ENCODE results near the gene COL3A1. TPM values are rescaled to one million over a fixed set of nuclear protein-coding genes. Genes with fewer than 3 reads are reported as not detected.

Gene COL3A1
- total RNA-seq: not detected in 2 replicates

DNA sequence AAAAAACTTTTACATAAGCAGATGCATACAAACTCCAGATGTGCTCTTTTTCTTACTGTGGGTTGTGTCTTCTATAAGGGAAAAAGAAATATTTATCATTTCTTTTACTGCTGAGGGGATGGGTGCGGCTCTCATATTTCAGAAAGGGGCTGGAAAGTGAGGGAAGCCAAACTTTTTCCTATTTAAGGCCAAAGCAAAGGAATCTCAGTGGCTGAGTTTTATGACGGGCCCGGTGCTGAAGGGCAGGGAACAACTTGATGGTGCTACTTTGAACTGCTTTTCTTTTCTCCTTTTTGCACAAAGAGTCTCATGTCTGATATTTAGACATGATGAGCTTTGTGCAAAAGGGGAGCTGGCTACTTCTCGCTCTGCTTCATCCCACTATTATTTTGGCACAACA is at the start of gene COL3A1:
Gene COL3A1, plus strand, starts transcription at position 210 of the 400 bp plus-strand sequence. Its CDS starts 117 bp downstream, at position 327.
- intact Hi-C loops (cut with micrococcal nuclease): no loop called here

DNA sequence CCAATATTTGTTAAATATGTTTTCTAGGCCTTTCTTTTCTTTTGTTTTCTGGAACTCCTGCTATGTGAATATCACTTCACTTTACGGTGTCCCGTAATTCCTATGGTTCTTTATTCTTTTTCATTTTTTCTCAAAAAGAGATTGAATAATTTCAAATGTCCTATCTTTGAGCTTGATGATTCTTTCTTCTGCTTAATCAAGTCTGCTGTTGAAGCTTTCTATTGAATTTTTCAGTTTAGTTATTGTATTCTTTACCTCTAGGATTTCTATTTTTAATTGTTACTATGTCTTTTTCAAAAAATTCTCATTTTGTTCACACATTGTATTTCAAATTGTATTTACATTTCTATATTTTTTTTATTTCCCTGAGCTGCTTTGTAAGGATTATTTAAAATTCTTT is 45.5 kb upstream of the COL3A1 start:
- intact Hi-C loops (cut with micrococcal nuclease): no loop called here

DNA sequence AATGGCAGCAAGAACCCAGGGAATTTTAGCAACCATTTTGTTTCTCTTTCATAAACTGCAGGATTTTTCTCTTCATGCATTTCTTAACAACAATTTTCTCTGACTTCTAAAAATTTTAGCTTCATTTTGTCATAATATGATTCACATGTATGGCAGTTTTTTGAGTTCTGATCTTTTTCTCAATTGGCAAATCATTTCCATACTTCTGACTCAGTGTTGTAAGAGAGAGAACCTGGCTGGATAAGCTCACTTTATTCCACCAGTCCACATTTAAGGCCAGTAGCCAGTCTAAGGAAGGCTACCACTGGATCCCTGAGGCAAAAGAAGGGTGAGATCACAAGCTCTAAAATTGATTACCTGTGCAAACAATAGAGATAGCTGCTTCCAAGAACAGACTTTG is 42.8 kb upstream of the COL3A1 start:
- intact Hi-C loops (cut with micrococcal nuclease): no loop called here

DNA sequence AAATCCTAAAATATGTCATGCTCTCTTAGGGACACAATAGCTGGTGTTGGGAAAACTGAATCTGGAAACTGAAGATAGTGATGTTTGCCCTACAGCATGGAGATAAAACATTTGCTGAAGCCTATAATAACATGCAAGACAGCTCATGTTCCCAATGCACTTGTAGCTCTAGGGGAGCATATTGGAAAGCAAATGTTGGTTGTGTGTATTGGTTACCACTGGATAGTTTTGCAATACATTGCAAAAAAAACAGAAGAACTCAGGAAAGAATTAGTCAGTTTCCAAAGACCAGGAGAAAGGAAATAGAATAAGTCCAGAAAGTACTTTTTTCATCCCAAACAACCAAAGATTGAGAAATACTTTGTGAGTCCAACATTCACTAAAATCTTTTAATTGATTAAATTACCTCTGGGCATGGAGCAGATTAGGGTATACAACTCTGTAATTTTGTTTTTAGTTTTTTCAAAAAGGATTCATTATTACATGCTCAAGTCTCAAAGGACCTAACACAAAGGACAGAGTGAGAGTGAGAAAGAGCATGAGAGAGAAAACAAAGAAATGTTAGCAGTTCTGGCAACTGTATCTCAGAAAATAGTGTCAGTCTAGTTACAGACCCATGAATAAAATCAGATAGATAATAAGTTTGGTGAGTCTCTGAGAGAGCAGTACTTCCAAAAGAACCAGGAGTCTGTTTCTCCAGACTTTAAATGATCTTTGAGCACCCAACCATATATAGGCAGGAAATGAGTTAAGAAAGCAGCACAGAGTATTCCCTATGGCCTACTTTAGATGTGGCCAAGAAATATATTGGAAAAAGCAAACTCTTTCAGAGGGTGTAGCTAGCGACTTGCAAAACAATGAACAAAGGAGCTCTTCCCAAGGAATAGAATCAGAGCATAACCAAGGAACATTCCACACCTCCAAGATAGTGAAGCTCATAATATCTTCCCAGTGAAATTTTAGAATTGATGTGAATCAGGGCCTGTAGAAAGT is 36.6 kb upstream of the COL3A1 start:
- intact Hi-C loops (cut with micrococcal nuclease): no loop called here

DNA sequence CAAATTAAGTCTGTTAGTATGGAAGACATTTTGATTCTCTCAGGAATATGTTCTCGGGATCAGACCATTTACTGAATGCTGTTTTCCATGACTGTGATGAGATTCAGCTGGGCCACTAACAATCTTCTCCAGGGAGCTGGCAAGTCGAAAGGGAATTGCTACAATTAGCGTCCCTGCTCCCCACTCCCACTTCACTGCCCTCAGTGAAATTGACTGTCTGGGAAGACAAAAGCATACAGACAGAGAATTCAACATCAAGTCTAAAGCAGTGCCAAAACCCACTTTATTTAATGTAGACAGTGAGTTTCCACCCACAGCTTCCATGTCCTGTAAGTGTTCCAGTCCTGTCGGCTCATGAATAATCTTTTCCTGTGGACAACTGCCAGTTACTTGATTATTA is 34.0 kb upstream of the COL3A1 start:
- intact Hi-C loops (cut with micrococcal nuclease): no loop called here

DNA sequence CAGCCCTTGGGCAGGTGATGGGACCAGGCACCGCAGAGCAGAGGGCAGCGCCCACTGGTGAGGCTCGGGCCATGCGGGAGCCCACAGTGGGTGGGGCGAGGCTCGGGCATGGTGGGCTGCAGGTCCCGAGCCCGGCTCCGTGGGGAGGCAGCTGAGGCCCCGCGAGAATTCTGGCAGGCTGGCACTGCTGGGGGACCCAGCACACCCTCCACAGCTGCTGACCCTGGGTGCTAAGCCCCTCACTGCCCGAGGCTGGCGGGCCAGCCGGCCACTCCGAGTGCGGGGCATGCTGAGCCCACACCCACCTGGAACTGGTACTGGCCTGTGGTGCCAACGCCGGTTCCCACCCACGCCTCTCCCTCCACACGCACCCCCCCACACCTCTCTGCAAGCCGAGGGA is 29.7 kb upstream of the COL3A1 start:
- intact Hi-C loops (cut with micrococcal nuclease): no loop called here

DNA sequence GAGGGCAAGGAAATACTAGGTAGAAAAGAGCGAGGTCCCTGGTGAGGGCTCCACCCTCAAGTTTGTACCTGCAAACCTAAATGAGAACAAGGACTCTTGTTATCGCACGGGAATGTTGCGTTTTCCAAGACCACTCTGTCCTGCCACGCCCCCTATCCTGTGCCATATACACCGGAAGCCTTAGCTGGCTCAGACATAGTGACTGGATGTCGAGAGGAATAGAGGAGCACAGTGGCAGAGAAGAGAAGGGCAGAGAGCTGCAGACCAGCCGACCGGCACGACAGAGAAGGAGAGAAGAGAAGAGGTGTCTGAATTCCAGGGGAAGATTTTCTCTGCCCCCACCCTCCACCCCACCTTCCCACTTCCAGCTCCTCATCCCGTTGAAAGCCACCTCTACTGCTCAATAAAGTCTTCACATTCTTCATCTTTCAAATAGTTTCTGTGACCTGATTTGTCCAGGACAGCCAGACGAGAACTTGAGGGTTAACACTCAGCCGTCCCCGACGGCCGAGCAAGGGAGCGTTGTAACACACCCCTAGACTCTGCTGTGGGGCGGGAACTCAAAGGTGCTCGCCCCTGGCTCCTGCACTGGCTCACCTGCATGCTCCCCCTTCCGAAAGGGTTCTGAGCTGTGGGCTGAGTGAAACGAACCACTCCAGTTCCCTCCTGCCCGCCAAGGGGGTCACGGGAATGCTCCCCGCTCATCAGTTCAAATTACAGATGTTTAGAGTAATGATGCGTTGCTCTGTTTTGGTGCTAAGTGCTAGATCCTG is 24.9 kb upstream of the COL3A1 start:
- intact Hi-C loops (cut with micrococcal nuclease): no loop called here

DNA sequence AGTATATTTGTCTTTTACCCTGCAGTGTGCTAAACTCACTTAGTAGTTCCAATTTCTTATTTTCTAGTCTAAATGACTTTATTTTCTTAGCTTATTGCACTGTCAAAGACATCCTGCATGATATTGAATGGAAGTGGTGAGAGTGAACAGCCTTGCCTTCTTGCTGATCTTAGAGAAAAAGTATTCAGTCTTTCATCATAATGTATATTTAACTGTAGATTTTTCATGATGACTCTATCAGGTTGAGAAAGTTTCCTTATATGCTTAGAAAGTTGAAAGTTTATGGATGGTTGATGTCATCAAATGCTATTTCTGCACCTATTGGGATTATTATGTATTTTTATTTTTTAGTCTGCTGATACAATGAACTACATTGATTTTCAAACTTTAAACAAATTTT is 21.3 kb upstream of the COL3A1 start:
- intact Hi-C loops (cut with micrococcal nuclease): no loop called here

DNA sequence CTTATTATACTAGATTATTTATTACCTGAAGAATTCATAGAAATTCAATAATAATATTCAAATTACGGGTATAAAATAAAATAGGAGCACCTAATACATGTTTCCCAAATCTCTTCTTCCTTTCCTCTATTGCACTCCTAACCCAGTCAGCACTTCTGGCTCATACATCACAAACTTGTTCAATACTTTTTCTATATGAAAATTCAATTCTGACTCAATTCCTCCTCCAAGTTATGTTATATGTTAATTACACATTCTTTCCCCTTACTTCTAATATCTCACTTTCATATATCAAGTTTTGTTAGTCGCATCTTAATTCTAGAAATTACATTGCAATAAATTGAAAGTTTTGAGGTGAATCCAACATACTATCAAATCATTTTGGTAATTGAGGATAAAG is 17.9 kb upstream of the COL3A1 start:
- intact Hi-C loops (cut with micrococcal nuclease): no loop called here

DNA sequence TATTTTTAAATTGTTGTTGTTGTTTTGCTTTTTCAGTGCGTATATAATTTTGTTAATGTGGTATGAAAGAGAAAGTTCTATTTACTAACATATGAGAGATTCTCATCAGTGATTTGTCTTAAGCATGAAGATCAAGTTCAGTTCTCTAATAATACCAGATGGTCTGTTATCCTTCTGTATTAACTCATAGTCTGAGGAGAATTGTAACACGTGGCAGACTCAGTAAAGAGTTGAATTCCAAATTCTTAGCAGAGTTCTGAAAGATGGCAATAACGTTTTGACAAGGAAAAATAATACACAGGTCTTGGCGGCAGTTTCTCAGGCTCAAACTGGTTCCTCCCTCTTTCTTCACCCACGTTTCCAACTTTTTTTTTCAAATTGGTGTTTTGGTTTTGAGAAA is 17.2 kb upstream of the COL3A1 start:
- intact Hi-C loops (cut with micrococcal nuclease): no loop called here

DNA sequence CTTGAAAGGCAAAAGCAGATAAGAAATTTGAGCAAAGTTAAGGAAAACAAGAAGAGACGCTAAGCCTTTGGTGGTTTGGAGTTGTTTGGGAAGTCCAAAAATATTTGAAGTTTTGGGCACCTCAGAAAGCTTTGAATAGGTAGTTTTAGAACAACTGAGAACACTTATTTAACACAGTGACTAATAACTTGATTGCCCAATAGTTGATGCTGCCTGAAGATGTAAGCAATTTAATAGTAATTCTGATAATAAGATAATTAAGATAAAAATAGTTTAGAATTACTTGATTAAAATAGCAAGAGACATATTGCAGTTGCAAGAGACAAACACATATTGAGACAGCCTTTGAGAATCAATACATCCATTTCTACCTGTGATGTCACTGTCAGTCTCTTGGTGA is 16.5 kb upstream of the COL3A1 start:
- intact Hi-C loops (cut with micrococcal nuclease): no loop called here

DNA sequence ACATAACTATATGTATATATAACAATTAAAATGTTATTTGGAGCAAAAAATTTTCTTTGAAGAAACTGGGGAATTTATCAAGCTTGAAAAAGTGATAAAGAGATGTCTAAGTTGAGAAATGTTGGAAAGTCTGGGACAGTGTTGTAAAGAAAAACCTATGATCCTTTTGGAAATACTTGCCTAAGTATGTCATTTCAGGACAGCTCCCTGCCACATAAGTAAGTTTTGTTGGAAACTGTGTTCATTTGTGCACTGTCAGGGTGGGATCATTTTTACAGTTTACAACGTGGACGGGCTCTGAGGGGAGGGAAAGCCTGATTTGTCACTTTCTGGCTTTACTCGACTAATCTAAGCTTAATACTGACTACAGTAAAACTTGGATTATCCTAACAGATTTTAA is 10.4 kb upstream of the COL3A1 start:
- intact Hi-C loops (cut with micrococcal nuclease): no loop called here

DNA sequence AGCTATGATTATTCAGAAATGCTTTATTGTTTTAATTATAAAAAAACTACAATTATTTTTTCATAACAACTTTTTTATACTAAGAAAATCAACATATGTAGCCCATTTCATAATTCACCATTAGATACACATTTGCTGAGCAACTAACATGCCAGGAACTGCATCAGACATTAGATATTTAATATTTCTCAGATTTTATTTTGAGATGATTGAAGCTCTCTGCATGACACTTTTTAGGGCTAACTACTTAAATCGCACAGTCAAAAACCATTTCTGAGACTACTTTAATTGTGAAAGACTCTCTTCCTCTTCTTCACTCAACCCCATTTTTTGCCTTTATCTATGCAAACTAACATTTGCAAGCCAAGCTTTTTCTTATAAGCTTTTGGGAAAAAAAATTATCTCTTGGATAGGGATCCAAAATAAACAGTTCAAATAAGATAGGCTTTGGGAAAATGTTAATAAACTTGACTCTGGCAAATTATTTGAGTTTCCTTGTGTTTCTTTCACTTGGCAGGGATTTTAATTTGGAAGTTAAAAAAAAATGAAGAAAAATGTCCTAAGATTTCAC is 9.1 kb upstream of the COL3A1 start:
- intact Hi-C loops (cut with micrococcal nuclease): no loop called here

DNA sequence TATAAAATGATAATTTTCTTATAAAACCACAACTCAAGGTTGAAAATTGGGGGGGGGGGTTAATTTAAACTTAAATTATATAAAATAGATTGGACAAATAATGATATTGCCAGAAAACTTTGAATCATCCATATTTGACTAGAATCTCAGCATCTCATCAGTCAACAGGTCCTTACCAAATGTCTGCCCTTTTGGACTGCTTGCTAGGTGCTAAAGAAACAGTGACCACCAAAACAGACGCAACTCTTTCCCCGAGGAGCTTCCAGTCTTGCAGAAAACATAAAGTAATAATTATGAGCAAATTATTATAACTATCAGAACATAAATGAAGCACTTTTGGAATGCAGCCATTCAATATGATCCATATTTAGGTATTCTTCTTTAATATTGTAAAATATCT is 8.6 kb upstream of the COL3A1 start:
- intact Hi-C loops (cut with micrococcal nuclease): no loop called here

DNA sequence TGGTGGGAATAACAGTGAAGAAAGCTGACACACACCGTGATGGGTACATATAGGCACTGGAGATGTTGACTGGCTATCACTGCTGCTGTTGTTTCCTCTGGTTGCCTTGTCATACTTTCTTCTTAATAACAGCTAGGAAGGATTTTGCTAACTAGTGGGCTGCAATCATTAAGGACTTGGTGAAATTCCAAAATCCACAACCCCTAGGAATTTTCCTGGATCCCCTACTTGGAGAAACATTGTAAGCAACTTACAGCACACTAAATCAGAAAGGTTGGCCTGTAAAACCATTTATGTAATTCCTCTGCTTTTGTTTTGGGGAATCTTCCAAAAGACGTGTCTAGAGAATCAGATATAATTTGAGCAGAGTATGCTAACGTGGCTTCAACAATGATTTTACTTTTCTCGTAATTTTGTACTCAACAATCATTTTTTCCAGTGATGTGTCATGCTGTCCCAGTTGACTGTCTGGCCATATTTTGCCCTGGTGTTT is 8.0 kb upstream of the COL3A1 start:
- intact Hi-C loops (cut with micrococcal nuclease): no loop called here

DNA sequence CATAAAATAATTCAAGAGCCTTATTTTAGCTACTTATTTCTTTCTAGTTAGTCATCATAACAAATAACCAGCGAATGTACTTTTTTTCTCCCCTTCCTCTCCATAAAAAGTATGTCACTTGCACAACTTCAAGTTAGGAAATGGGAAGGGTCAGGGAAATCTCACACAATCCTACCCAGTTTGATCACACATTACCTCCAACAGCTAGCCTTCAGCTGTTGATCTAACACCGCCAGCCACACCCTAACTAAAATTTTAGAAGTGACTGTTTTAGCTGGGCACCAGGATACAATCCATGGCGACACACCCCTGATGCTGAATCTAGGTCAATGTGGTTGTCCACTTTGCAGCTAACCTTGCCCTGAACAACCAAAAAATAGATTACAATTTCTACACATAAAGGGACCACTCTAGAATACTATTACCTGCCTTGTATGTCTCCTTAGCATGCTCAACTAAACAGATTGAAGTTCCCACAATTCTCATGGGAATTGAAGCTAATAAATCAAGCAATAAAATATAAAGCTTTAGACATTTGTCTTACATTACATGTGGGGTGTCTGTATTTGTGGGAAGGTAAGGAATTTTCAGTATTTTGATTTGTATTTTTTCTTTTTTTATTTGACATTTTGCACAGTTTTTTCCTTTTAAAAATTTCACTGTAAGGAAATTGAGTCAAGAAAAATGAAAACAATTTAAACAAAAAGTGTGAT is 7.3 kb upstream of the COL3A1 start:
- intact Hi-C loops (cut with micrococcal nuclease): no loop called here

DNA sequence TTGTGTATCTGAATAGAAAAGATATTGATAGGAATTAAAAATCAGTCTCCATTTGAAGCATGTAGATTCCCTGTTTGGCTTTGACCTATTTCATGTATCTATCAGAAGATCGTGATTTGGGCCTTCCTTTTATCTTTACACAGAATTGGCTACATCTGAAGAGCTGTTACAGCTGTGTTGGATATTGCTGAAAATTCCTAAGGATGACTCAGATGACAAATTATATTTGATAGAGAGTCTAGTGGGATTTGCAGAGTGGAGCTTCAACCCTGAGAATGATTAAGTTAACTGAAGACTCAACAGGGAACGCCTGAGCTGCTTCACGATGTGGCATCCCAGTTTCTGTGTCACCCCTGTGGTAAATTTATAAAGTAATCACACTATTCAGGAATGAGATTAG is 4.9 kb upstream of the COL3A1 start:
- intact Hi-C loops (cut with micrococcal nuclease): no loop called here

DNA sequence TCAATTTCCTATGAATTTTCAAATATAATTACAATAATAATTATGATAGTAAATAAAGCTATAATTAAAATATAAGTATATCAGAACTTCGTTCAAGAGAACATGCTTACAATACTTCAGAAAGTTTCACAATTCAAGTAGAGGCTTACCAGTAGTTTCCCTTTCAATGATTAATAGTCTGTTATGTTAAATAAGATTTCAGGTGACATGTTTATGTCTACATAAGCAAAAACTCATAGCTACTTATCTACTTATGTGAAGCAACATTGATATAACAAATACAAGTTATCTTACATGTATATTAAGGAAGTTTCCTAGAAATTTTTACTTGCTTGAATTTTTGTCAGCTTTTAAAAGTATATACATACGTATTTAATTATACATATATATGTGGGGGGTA is 4.5 kb upstream of the COL3A1 start:
- intact Hi-C loops (cut with micrococcal nuclease): no loop called here

DNA sequence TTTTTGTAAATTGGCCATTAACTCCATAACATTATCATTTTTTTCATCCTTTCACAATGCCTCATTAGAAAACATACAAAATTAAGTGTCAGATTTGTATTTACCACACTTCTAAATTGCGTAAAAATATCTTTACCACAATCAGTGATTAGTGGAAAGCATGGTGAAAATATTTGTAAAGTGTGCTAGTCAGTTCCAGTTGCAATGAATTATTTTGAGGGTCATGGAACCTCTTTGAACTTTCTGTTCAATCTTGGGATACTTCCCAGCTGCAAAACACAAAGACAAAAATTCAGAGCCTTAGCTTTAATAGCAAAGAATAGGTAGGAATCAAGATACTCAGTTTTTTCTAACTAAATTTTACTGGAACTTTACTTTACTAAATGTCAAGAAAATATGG is 4.0 kb upstream of the COL3A1 start:
- intact Hi-C loops (cut with micrococcal nuclease): no loop called here

DNA sequence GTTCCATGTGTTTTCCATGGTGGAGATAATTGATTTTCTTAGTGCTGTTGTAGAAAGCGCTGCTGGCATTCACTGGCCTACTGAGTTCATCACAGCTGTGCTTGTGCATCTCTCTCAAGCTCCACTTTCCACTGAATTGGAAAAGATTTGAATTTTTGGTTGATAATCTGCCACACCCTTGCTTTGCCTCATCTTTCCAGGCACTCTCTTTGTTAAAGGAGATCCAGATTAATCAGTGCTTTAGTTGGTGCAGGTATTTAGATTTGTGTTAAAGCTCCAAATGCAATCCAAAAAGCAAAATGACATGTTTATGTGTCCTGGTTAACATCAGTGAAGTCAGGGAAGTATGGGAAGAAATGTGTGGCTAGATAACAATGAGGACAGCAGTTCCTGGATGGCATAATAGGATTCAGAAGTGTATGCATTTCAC is 2.7 kb upstream of the COL3A1 start:
- intact Hi-C loops (cut with micrococcal nuclease): no loop called here

DNA sequence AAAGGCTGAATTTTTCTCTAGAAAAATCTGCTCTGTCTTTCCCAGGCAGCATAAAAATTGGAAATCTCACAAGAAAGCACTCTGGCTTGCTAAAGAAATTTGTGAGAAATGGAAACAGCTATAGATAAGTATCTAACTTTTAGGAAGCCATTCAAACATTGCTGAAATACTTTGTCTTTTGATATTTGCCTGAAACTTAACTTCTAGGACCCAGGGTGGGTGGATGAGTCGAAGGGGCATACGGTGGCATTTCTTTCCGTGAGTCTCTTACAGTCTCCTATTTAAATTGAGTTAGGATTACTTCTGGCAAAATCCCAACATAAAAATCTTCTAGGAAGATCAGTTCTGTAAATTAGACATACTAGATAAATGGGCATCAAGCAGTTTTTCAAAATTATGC is 532 bp upstream of the COL3A1 start:
- intact Hi-C loops (cut with micrococcal nuclease): no loop called here
